ENCODE measurements around the gene SLC7A4.
"Not testable (repeated sequence)": the region's sequence is repeated elsewhere in the genome, so short reads cannot be mapped to it uniquely, and the experiment has no call there.

SLC7A4 gene

DNA sequence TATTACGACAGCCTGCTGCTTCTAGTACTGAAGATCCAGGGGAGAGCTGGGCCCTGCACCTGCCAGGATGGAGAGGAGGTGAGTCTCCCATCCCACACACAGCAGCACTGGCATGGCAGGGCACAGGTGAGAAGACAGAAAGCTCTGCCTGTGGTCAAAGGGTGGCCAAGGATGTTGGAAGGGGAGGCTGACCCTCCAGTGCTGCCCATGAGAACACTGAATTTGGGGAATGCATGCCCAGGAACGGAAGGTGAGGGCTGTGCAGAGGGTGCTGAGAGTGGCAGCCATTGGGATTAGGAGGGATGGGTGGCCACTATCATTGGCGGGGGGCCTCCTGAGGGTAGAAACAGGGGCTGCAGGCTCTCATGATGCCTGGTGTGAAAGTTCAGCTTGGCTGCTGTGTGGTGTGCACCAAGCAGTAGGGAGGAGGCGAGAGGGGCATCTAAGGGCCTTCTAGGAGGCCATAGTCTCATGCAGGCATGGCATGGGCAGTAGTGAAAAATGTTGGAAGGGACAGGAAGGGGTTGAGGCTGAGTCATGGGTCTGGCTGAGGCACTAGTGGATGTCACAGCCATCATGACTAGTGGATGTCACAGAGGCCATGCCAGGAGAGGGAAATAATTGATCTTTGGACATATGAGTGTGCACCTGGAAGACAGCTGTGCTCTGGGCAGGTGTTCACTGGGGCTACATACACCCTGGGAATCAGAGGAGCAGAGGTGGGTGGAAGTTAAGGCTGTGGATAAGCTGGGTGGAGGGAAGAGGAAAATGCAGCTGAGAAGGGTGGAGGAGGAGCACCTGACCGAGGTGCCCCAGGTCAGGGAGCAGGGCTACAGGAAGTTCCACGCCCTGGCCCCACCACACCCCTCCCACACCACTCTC, 10.9 kb upstream of the SLC7A4 start:
- DNase-seq (ENCODE audit: low read depth): no peak

DNA sequence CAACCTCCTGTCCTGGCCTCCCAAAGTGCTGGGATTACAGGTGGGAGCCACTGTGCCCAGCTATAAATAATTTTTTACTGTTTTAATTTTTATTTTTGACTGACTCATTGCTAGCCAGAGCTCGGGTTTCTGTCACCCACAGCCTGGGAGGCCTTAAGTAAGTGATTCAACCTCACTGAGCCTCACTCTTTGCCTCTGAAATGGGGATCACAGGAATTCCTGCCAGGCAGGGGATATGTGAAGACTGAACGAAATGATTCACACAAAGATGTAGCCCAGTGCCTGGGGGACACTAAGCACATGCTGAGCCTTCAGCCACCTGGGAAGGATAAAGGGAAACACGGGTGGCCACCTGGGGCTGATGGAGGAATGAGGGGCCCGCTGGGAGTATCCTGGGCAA, 9.6 kb upstream of the SLC7A4 start:
- no peak for DNase-seq (ENCODE audit: low read depth)

DNA sequence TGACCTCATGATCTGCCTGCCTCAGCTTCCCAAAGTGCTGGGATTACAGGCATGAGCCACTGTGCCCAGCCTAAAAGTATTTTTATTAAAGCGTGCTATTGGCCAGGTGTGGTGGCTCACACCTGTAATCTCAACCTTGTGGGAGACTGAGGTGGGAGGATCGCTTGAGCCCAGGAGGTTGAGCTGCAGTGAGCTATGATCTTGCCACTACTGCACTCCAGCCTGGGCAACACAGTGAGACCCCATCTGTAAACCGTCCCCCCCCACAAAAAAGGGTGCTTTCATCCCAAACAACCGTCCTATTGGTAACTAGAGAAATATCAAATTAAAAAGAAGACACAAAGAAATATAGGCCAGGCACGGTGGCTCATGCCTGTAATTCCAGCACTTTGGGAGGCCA, 6.8 kb upstream of the SLC7A4 start:
- DNase-seq (ENCODE audit: low read depth): not testable (repeated sequence)

DNA sequence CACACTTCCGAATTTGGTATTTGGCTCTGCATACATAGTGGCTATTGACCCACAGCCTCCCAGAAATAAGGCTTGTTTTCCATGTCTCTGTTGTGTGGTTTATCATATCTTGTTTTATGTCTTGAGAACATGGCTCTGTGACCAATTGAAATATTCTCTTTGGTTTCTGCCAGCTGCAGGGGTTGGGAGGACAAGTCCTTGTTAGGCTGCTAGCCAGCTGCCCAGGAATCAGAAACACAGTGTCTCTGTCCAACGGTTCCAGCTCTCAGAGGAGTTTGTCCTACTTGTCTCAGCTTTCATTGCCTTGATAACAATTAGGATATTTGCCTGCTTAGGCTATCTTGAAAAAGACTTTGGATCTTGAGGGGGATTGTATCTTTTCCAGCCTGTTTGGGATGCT, 6.0 kb upstream of the SLC7A4 start:
- no peak for DNase-seq (ENCODE audit: low read depth)

DNA sequence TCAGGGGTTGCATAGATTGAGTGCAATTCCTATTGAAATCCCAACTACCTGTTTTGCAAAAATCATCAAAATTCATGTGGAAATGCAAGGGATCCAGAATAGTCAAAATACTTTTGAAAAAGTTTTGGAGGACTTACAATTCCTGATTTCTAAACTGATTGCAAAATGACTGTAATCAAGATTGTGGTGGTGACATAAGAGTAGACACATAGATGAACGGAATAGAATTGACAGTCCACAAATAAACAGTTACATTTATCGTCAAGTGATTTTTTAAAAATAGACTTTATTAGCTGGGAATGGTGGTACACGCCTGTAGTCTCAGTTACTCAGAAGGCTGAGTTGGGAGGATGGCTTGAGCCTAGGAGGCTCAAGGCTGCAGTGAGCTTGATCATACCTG, 2.6 kb upstream of the SLC7A4 start:
- DNase-seq (ENCODE audit: low read depth): no peak

DNA sequence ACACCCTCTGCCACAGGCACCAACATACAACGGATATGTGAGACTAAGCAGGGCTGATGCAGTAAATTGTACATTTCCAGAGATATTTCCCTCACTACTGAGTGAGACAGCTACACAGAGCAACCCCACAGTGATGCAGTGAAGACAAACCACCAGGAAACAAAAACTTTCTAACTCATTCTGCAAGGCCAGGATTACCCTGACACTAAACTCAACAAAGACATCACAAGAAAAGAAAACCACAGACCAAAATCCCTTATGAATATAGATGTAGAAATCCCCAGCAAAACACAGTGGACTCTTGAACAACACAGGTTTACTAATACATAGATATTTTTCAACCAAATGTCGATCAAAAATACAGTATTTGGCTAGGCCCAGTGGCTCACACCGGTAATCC, 1.5 kb upstream of the SLC7A4 start:
- DNase-seq (ENCODE audit: low read depth): no peak

DNA sequence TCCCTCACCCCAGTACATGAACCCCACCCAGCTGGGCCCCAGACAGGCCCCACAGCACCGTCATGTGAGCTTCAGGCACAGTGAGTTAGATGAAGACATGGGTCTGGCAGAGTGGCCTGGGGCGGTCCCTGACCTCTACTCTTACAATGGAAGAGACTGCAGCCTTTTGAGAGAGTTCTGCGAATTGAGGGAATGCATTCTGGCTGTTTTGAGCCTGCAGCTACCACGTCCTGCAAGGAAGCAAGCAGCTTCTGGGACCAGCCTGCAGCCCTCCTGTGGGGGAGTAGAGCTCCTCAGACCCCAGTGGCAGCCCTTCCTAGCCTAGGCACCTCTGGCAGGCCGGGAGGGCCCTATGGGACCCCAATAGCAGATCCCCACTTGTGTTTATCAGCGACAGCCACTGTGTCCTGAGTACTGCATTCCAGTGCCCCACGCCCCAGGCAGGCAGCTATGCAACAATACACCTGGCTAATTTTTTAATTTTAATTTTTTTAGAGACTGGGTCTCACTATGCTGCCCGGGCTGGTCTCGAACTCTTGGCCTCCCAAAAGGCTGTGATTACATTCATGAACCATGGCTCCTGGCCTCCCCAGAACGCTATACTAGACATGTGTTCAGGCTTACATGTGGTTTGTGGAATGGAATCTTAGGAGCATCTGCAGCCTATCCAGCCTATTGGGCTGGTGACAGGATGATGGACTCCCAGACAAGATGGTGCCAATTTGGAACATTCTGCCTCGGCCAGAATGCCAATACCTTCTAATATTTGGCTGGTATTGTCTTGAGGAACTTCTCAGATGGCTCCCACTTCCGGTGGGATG, 717 bp upstream of the SLC7A4 start:
- DNase-seq (ENCODE audit: low read depth): no peak

DNA sequence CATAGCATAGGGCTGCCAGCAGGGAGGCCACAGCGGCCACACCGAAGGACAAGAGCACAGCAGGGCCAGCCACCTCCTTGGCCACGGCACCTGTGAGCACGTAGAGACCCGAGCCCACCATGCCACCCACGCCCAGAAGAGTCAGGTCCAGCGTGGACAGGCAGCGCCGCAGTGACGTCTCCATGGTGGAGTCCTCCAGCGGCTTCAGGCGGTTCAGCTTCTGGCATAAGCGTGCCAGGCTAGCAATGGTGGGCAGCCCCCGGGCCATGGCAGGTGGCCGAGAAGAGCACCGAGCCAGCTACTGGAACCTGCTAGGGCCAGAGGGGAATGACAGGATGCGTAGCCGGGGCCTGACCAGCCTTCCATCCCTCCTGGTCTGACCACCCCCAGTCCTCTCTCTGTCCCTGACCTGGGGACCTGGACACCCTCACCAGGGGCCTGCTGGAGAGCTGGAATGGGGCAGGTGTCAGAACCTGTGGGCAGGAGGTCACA, 770 bp downstream of the SLC7A4 start:
- DNase-seq (ENCODE audit: low read depth): no peak

DNA sequence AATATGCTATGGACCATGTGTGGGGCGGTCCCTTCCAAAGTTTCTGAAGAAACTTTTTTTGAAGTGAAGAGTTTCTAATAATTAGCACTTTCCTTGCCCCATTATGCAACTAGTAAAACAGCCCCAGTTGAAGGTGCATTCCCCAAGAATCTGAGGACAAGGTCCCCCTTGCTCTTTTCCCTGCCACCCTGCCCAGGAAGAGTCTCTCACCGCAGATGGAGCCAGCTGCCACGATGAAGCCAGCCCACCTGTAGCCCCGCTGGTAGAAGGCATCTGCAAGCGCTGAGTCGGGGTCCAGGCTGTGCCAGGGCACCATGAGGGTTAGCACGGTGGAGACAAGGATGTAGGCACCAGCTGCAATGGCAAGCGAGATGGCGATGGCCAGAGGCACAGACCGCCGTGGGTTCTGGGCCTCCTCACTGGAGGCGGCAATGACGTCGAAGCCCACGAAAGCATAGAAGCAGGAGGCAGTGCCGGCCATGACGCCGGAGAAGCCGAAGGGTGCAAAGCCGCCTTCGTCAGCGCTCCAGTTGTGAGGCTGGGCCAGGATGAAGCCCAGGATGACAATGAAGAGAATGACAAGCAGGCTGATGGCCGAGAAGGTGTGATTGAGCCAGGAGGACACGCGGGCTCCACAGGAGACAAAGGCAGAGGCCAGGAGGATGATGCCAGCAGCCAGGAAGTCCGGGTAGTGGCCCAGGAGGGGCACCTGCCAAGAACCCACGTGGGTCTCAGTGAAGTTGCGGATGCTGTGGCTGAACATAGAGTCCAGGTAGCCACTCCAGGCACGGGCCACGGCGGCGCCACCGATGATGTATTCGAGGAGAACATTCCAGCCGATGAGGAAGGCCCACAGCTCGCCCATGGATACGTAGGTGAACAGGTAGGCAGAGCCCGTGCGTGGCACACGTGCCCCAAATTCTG, 1.5 kb downstream of the SLC7A4 start:
- DNase-seq (ENCODE audit: low read depth): no peak

DNA sequence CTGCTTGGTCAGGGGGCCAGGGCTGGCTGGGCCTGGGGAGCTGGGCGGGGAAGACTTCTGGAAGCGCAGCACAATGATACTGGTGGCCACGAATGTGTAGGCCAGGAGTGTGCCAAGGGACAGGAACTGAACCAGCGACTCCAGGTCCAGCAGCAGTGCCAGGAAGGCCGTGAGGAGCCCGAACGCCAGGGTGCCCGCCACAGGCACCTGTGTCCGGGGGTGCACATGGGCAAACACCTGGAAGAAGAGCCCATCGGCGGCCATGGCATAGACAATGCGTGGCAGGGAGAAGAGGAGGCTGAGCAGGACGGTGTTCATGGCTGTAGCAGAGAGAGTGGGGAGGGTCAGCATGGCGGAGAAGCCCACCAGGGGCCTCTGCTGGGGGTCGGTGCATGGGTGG, 2.3 kb downstream of the SLC7A4 start:
- DNase-seq (ENCODE audit: low read depth): no peak

DNA sequence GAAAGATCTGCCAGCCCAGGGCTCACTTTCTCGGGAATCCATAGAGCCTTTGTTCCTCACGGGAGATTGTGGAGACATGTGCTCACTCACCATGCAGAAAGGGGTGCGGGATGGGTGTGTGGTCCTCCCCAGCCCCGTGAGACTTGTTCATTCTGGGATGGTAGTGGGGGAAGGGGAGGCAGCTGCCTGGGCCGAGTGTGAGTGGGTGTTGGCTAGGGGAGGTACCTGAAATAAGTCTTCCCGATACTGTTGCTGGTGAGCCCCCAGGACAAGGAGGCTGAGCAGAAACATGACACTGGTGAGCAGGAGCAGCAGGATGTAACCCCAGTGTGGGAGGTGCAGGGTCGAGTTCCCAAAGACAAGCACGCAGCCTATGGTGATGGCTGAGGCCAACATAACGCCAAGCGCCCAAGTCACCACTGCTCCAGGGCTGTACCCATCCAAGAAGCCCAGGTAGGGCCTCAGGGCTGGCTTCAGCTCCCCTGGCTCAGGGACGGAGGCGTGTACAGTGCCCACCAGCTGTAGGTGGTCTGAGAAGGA, 2.8 kb downstream of the SLC7A4 start:
- no peak for DNase-seq (ENCODE audit: low read depth)

DNA sequence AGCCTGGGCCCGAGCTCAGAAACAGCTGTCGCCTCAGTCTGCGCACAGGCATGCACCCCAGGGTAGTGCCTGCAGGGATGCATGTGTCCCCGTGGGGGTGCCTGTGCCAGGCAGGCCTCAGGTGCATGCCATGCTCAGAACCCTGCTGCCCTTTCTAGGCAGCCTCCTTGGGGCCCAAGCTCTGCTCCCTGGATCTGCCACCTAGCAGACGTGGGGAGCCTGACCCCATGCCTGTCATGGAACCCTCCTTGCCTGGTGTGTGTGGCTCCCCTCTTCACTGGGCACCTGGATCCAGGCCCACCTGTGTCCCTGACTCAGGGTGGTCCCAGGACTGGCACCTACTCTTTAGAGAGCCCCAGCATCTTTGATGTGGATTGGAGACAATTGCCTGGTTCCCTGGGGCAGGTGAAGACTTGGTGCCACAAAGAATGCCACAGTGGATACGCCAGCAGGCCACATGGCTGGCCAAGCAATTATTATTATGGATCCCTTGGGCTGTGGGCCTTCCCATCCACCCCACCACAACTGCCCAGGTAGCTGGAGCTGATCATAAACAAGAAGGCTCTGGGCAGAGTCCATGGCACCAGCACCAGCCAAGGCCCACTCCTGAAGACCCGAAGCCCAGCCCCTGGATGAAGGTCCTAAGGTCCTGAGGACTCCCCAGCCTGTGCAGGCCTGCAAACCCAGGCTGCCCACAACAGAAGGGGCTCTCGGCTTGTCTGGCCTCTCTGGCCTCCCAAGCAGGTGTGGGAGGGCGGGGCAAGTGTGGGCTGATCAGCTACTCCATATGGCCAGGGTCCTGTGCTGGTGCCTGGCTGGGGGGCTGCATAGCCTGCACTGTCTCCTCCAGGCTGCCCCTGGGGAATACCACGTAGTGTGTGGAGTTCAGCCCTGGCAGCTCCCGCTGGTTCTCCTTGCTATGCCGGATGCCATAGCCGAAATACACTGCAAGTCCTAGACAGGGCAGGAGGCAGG, 3.8 kb downstream of the SLC7A4 start:
- no peak for DNase-seq (ENCODE audit: low read depth)

DNA sequence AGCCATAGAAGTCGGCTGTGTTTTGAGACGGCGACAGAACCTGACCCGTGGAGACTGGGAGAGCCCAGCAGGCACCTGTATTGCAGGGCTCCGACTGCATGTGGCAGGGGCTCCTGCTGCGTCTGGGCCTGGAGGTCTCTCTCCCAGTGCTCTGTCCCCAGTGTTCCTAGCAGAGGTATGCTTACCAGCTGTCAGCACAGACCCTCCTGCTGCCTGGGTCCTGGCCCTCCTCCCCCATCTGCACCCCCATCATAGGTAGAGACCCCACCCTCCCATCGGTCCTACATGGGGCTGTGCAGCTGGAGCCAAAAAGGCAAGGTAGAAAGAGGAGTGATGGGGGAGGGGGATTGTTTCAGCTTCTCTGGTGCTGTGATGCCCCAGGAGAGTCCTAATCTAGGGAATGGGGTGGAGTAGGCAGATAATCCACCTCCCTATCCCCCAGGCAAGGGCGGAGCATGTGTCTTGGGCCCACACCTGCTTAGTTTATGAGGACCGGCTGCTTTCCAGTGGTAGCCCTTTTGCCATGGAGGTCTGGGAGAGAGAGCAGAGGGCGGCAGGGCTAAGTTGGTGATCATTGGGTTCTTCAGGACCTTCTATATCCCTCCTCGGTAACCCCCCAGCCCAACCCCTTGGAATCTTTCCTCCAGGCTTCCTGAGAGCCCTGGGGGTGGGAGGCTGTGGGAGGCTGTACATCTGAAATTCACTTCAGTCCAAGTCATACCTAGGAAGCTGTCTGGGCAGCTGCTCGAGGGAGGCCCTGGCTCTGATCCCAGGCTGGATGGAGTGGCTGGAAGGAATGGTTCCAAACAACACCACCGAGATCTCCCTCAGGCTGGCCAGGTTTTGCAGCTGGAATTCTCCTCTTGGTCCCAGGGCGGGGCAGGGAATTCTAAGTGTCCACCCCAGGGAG, 5.3 kb downstream of the SLC7A4 start:
- DNase-seq (ENCODE audit: low read depth): no peak

DNA sequence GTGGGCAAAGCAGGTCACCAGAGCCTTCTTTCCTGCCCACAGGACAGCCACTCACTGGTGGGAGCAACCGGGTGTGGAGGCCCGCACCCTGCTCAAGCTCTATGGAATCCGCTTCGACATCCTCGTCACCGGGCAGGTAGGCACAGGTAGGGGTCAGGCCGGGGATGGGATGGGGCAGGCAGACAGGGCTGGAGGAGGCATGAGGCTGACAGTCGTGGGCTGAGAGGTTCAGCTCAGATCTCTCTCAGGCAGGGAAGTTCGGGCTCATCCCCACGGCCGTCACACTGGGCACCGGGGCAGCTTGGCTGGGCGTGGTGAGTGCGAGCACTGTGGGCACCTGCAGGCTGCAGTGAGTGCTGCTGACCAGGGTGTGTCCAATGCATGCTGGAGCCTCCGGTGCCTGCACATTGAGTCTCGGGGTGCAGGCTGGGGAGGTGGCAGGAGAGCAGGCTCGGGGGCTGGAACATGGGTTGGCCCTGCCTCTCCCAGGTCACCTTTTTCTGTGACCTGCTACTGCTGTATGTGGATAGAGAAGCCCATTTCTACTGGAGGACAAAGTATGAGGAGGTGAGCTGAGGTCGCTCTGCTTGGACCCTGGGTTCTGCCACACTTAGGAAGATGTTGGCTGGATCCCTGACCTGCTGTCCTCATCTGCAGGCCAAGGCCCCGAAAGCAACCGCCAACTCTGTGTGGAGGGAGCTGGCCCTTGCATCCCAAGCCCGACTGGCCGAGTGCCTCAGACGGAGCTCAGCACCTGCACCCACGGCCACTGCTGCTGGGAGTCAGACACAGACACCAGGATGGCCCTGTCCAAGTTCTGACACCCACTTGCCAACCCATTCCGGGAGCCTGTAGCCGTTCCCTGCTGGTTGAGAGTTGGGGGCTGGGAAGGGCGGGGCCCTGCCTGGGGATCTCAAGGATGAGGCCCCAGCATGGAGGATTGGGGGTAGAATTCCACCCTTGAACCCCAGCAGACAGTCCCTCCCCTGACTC, 6.3 kb downstream of the SLC7A4 start:
- no peak for DNase-seq (ENCODE audit: low read depth)

DNA sequence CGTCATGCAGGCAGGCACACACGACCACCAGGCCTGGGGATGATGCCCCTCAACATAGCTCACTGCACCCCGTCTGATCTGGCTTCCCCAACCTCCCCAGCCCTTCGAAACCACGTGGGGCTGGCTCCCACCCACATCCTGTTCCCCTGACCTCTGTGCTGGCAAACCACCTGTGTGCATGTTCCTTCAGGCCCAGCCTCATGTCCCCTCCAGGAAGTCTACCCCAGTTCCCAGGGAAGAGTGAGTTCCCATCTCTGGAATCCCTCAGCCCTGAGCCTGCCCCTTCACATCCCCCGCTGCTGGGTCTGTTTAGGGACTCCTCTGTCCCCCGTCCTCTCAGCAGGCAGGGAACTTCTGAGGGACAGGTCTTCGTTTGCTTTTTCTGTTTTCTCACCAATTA, 7.1 kb downstream of the SLC7A4 start:
- DNase-seq (ENCODE audit: low read depth): no peak

DNA sequence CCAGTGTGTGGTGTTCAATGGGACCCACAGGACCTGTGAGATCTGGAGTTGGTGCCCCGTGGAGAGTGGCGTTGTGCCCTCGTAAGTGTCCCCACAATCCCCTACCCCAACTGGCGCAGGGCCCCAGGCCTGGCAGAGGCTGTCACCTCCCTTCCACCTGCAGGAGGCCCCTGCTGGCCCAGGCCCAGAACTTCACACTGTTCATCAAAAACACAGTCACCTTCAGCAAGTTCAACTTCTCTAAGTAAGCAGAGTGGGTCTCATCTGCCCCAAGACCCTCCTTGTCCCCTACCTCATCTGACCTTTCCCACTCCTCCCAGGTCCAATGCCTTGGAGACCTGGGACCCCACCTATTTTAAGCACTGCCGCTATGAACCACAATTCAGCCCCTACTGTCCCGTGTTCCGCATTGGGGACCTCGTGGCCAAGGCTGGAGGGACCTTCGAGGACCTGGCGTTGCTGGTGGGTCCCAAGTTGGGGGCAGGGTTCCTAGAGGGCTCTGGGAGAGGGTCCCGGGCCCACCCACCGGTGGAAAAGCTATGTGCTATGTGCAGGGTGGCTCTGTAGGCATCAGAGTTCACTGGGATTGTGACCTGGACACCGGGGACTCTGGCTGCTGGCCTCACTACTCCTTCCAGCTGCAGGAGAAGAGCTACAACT, 9.3 kb downstream of the SLC7A4 start:
- DNase-seq (ENCODE audit: low read depth): no peak

DNA sequence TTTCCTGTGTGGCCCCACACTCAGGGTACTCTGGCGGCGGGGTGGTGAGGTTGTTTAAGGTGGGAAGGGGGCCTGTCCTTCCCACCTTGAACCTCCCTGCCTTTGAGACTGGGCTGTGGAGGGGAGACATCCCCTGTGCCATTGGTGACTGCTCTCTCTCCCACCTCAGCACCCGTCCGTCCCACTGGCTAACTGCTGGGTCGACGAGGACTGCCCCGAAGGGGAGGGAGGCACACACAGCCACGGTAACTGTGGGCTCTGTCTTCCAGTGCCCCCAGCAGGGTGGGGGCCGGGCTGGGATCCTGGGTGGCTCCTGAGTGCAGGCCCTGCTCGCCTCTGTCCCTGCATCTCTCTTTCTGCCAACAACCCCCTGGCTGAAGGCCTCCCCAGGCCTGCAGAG, 9.9 kb downstream of the SLC7A4 start:
- no peak for DNase-seq (ENCODE audit: low read depth)

Measured in HS-27A (cell line).